Gastrocnemius medialis (tissue), 4 donors: ENCODE data around the gene SLC25A22. TPM values are rescaled to one million over a fixed set of nuclear protein-coding genes. Genes with fewer than 3 reads are reported as not detected.

ENCODE experiments used
- ATAC-seq, 2 donors: fragments of 150-250 bp; one replicate each; pipeline ENCODE4 v1.9.1; 2016
- DNase-seq, 2 donors: peaks; one replicate each; pipeline ENCODE4 v3.0.0-alpha.2; 2019
- H3K27ac ChIP-seq, 4 donors: fragments of 200-600 bp; sonication (generic); 1 replicate in 1 of 4; 2 replicates in 3 of 4; pipeline ENCODE4 v1.5.1; 2016 to 2018; ENCODE audit warnings: mild to moderate bottlenecking in 2 of 4, moderate library complexity in 1 of 4
- H3K27me3 ChIP-seq, 3 donors: fragments of 200-600 bp; sonication (generic) in 2 of 3; 1 replicate in 1 of 3; 2 replicates in 2 of 3; pipeline versions ENCODE4 v1.5.1 to v1.6.0; 2016 to 2019; ENCODE audit warnings: mild to moderate bottlenecking in 1 of 3, moderate library complexity in 1 of 3
- H3K36me3 ChIP-seq, 2 donors: fragments of 200-600 bp; sonication (generic) in 1 of 2; one replicate each; pipeline ENCODE4 v1.5.1; 2017 to 2018
- H3K4me1 ChIP-seq, 2 donors: fragments of 200-600 bp; sonication (generic) in 1 of 2; one replicate each; pipeline ENCODE4 v1.5.1; 2016 to 2017; ENCODE audit warnings: mild to moderate bottlenecking in 2 of 2
- H3K4me3 ChIP-seq, 4 donors: fragments of 200-600 bp; sonication (generic) in 3 of 4; 1 replicate in 1 of 4; 2 replicates in 3 of 4; pipeline ENCODE4 v1.5.1; 2016 to 2019; ENCODE audit warnings: mild to moderate bottlenecking in 2 of 4
- H3K9me3 ChIP-seq, 3 donors: fragments of 200-600 bp; sonication (generic) in 2 of 3; 1 replicate in 1 of 3; 2 replicates in 2 of 3; pipeline ENCODE4 v1.5.1; 2016 to 2019
- POLR2A ChIP-seq, 2 donors: fragments of 450-650 bp; IDR thresholded peaks; one replicate each; pipeline ENCODE4 v1.6.1; 2017; ENCODE audit warnings: antibody characterized with exemption in 2 of 2, mild to moderate bottlenecking in 2 of 2, moderate library complexity in 2 of 2
- in situ Hi-C, 4 donors: fragments of 200-750 bp; cut with MboI; loops; one replicate each; pipeline versions ENCODE4 v1.15.0 to v1.8.0; 2017; ENCODE audit warnings: low sequenced_read_pairs in 4 of 4
- intact Hi-C: fragments of 100-400 bp; cut with DNase I; formaldehyde crosslinking; loops from one replicate; pipeline ENCODE4 v1.15.1; 2023; ENCODE audit warnings: low total_unique reads
- total RNA-seq, 4 donors: library from RNA; depleted of rRNA; stranded (reverse); fragments of >200 nt; gene quantifications; one replicate each; pipeline versions ENCODE4 v1.1.0 to v1.2.3, GENCODE V29; 2016
- TF ChIP-seq, protein P1 (sequence below), 5 experiments: fragments of 450-650 bp in 3 of 5; fragments of 200-600 bp in 2 of 5; sonication (generic) in 2 of 5; IDR thresholded peaks in 4 of 5; conservative IDR thresholded peaks in 1 of 5; 1 replicate in 4 of 5; 2 replicates in 1 of 5; pipeline ENCODE4 v1.5.1; 2016 to 2019; ENCODE audit warnings: antibody characterized with exemption in 5 of 5, mild to moderate bottlenecking in 3 of 5, moderate library complexity in 3 of 5

SLC25A22 gene
- 1 to 10 TPM in 2 of 4 donors, under 1 TPM in 1, not detected in 1; 0.80 to 1.5 (median 1.0) TPM for total RNA-seq

DNA sequence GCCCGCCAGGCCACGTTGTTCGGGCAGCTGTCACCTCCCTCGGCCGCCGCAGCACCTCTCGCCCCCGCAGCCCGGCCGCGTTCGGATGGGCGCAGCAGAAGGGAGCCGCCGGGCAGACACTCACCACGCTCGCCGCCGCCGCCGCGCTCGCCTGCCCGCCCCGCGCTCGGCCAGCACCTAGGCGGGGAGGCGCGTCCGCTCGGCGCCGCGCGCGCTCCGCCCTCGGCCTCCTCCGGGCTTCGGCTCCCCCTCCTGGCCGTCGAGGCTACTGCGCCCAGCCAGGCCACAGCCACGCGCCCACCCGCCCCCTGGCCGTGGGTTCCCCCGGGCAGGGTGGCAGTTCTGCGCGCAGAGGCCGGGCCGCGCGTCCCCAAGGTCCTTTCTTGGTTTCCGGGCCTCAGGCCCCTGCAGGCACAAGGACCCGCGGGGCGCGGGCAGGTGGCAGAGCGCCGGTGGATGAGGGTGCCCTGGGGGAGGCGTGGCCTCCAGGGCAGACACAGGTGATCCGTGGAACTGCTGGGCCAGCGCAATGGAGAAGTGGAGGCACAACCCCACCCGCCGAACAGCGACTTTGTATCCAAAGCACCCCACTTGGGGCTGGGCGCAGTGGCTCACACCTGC is at the start of gene SLC25A22:
SLC25A22 (minus strand) TSS at position 189 of the 621 bp plus-strand sequence. CDS start 3,275 bp downstream, outside the sequence.
- Histone ChIP-seq H3K4me3 (peak within 1 kb of the TSS; percentile 64 to 71 (median 68)), H3K27me3 (peaks cover 10 to 24% (median 23%) of the 10 kb centered on the region in 3 donors), H3K36me3 (peaks cover 0 to 40% of the 10 kb centered on the region in 2 donors), H3K4me1 (peaks cover 11 to 35% of the 10 kb centered on the region in 2 donors), H3K9me3 (no peaks in the 10 kb centered on the region), H3K27ac (peak within 1 kb of the TSS; percentile 57 to 69 (median 64))
- TF ChIP-seq, protein P1, sequence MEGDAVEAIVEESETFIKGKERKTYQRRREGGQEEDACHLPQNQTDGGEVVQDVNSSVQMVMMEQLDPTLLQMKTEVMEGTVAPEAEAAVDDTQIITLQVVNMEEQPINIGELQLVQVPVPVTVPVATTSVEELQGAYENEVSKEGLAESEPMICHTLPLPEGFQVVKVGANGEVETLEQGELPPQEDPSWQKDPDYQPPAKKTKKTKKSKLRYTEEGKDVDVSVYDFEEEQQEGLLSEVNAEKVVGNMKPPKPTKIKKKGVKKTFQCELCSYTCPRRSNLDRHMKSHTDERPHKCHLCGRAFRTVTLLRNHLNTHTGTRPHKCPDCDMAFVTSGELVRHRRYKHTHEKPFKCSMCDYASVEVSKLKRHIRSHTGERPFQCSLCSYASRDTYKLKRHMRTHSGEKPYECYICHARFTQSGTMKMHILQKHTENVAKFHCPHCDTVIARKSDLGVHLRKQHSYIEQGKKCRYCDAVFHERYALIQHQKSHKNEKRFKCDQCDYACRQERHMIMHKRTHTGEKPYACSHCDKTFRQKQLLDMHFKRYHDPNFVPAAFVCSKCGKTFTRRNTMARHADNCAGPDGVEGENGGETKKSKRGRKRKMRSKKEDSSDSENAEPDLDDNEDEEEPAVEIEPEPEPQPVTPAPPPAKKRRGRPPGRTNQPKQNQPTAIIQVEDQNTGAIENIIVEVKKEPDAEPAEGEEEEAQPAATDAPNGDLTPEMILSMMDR (IDR thresholded peaks at IDR 0.05 in 4 of 5, conservative IDR thresholded peaks at IDR 0.05 in 1 of 5): peak; percentile 73 to 97 (median 92)
- TF ChIP-seq POLR2A (IDR thresholded peaks at IDR 0.05): no peak
- intact Hi-C loops: loop anchor here (1.0 to 5.0 kb wide), 3 partner anchors 51 to 136 kb away; partner anchors contain the start of gene TALDO1
- peak in 1 of 2 donors; percentile 57 for DNase-seq
- in situ Hi-C loops: no loop called here
- peak; percentile 67 to 79 for ATAC-seq

DNA sequence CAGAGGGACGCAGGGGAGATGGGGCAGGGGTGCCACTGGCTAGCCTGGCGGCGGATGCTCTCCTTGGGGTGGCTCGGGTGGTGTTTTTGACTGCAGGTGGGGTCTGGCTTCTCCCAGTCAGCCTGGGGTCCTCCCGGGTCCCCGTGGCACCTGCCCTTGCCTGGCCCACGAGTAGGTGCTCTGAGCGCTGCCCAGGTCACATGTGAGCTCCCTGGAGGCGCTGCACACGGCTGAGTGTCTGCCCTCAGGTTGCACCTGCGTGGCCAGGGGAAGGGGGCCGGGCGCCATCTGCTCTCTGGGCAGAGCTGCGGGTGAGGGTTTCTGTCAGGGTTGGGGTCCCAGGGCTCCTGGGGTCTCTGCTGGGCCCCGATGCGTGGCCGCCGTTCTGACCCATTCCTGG is 49.8 kb upstream of the SLC25A22 start:
- Histone ChIP-seq H3K4me1 (peaks cover 29 to 34% of the 10 kb centered on the region in 2 donors), H3K36me3 (no peaks in the 10 kb centered on the region), H3K4me3 (no peak overlapping the region), H3K27me3 (peaks cover 10 to 16% (median 11%) of the 10 kb centered on the region in 3 donors), H3K9me3 (no peaks in the 10 kb centered on the region), H3K27ac (no peak overlapping the region)
- DNase-seq (no peak), ATAC-seq (no peak)
- intact Hi-C loops: loop anchor here (1.0 to 5.0 kb wide), 2 partner anchors 79 to 203 kb away; partner anchors contain the start of gene AP2A2
- TF ChIP-seq, protein P1 (IDR thresholded peaks at IDR 0.05 in 4 of 5, conservative IDR thresholded peaks at IDR 0.05 in 1 of 5): no peak
- in situ Hi-C loops: no loop called here

DNA sequence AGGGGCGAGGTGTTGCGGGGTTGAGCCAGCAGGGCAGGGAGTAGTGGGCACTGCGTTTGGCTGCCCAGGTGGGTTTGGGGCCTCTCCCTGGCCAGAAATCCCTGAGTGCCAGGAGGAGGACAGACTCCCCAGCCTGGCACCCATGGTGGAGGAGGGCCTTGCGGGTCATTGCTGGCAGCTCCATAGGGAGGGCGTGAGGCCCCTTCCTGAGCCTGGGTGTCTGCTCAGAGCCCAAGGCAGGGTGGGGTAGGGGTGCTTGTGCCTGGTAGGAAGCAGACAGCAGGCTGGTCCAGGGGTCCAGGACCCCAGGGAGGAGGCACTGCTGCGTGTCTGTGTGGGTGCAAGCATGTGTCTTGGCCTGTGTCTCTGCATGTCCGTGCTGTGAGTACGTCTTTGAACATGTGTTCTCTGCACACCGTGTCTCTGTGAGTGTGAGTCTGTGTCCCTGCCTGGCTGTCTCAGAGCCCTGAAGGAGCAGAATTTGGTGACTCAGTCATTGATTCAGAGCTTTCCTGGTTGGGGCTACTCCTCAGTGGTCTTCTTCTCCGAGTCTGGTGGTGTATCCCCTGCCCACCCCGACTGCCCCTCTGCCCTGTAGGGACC is 48.5 kb upstream of the SLC25A22 start:
- Histone ChIP-seq H3K27ac (peak overlapping the region in 3 of 4 donors; percentile 82 to 97 (median 83)), H3K9me3 (no peaks in the 10 kb centered on the region), H3K27me3 (peaks cover 10 to 16% (median 11%) of the 10 kb centered on the region in 3 donors), H3K36me3 (no peaks in the 10 kb centered on the region), H3K4me3 (no peak overlapping the region), H3K4me1 (peaks cover 30 to 37% of the 10 kb centered on the region in 2 donors)
- no peak for TF ChIP-seq POLR2A (IDR thresholded peaks at IDR 0.05)
- TF ChIP-seq, protein P1 (IDR thresholded peaks at IDR 0.05 in 4 of 5, conservative IDR thresholded peaks at IDR 0.05 in 1 of 5): no peak
- ATAC-seq (no peak), DNase-seq (no peak)
- in situ Hi-C loops (no loop called here), intact Hi-C loops (loop anchor here (5.0 kb wide), 1 partner anchor 81 kb away; the partner anchor contains the start of gene AP2A2)

DNA sequence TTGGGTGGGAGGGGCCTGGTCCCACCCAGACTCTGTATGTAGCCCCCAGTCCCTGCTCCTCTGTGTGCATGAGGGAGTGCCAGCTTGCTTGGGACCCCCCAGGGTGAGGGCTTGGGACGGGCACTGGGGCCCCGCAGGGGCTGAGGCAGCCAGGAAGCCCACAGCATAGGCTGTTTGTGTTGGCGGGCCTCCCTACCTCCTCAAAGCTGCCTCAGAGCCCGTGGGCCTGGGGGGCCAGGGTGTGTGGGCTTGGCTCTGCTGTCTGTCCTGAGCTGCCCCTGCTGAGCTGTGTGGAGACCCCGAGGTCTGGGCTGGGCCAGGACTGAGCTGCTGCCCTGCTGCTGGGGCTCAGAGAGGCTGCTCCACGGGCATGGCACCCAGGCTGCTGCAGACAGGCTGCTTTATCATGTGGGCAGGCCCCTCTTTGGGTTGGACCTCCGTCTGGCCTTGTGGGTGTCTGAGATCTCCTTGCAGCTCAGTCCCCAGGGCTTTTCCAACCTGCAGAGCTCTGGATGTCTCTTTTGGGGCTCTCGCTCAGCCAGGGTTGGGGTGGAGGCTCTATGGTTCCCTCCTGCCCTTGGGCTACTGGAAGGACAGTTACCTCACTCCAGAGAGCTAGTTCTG is 47.9 kb upstream of the SLC25A22 start:
- Histone ChIP-seq H3K36me3 (no peaks in the 10 kb centered on the region), H3K4me3 (no peak overlapping the region), H3K27ac (peak overlapping the region; percentile 82 to 97 (median 86)), H3K9me3 (no peaks in the 10 kb centered on the region), H3K27me3 (peaks cover 10 to 16% (median 11%) of the 10 kb centered on the region in 3 donors), H3K4me1 (peaks cover 36 to 43% of the 10 kb centered on the region in 2 donors)
- no peak for DNase-seq
- TF ChIP-seq, protein P1 (IDR thresholded peaks at IDR 0.05 in 4 of 5, conservative IDR thresholded peaks at IDR 0.05 in 1 of 5): no peak
- no peak for TF ChIP-seq POLR2A (IDR thresholded peaks at IDR 0.05)
- intact Hi-C loops: loop anchor here (5.0 kb wide), 1 partner anchor 81 kb away; the partner anchor contains the start of gene AP2A2
- in situ Hi-C loops: no loop called here
- no peak for ATAC-seq
